HepG2 (cell line): ENCODE measurements around the gene CDA. TPM values are rescaled to one million over a fixed set of nuclear protein-coding genes. Genes with fewer than 3 reads are reported as not detected.

Experiments used
- BHLHE40 ChIP-seq: IDR thresholded peaks from 2 replicates; pipeline ENCODE4 v1.6.1; 2011; ENCODE audit warnings: low read length, improper control_type of control experiment
- CCAR2 ChIP-seq: fragments of 200-400 bp; formaldehyde crosslinking; optimal IDR thresholded peaks from 2 replicates; pipeline ENCODE3; 2018; ENCODE audit warnings: low read depth, mild to moderate bottlenecking, low read length, moderate library complexity
- CCDC6 ChIP-seq: sonication (generic); formaldehyde crosslinking; IDR thresholded peaks from 2 replicates; pipeline ENCODE4 v1.8.1; 2022; ENCODE audit warnings: mild to moderate bottlenecking, missing genetic modification reagents, moderate library complexity
- NFAT5 ChIP-seq: sonication (generic); formaldehyde crosslinking; IDR thresholded peaks from 2 replicates; pipeline ENCODE4 v1.4.0; 2020; ENCODE audit warnings: missing genetic modification reagents
- ONECUT2 ChIP-seq: sonication (generic); formaldehyde crosslinking; IDR thresholded peaks from 2 replicates; pipeline ENCODE4 v1.4.0; 2020; ENCODE audit warnings: missing genetic modification reagents
- ZBTB42 ChIP-seq: sonication (generic); formaldehyde crosslinking; IDR thresholded peaks from 2 replicates; pipeline ENCODE4 v1.5.0; 2020; ENCODE audit warnings: mild to moderate bottlenecking, missing genetic modification reagents
- ZMYM3 ChIP-seq: sonication (generic); formaldehyde crosslinking; IDR thresholded peaks from 2 replicates; pipeline ENCODE4 v1.5.1; 2020; ENCODE audit warnings: mild to moderate bottlenecking, missing genetic modification reagents
- ZNF33A ChIP-seq: sonication (generic); formaldehyde crosslinking; IDR thresholded peaks from 2 replicates; pipeline ENCODE4 v1.5.1; 2020; ENCODE audit warnings: missing genetic modification reagents, mild to moderate bottlenecking, moderate library complexity, borderline replicate concordance
- polyA plus RNA-seq, 8 experiments: library from polyadenylated mRNA; depleted of rRNA in 3 of 8; stranded (reverse) in 7 of 8; unstranded in 1 of 8; fragments of >200 nt; fragmentation: Illumina TruSeq in 4 of 8; extraction: Trizol in 4 of 8; gene quantifications; 2 replicates each; pipeline versions ENCODE4 v1.2.1 to v1.2.3, GENCODE V29; 2011 to 2016; ENCODE audit warnings: low read depth in 4 of 8, missing spikeins in 1 of 8, mixed read lengths in 1 of 8; ENCODE audit not compliant: insufficient read depth in 1 of 8
- total RNA-seq, 5 experiments: library from RNA; depleted of rRNA; stranded (reverse); fragments of >200 nt; fragmentation: Illumina TruSeq; extraction: Trizol; gene quantifications; 2 replicates each; pipeline ENCODE4 v1.2.3, GENCODE V29; 2016; ENCODE audit warnings: low read depth in 1 of 5
- TF ChIP-seq, protein P1 (sequence below): sonication (generic); formaldehyde crosslinking; IDR thresholded peaks from 2 replicates; pipeline ENCODE4 v1.4.0; 2020; ENCODE audit warnings: missing genetic modification reagents
- TF ChIP-seq, protein P2 (sequence below): sonication (generic); formaldehyde crosslinking; IDR thresholded peaks from 2 replicates; pipeline ENCODE4 v1.9.0; 2022; ENCODE audit warnings: low read depth, missing genetic modification reagents

CDA gene
- total and polyA plus RNA-seq, 2 of the 13 experiments (the other 11 are each of a cell fraction or from before 2014, with no cell fraction given): 0.66 to 2.1 TPM

DNA sequence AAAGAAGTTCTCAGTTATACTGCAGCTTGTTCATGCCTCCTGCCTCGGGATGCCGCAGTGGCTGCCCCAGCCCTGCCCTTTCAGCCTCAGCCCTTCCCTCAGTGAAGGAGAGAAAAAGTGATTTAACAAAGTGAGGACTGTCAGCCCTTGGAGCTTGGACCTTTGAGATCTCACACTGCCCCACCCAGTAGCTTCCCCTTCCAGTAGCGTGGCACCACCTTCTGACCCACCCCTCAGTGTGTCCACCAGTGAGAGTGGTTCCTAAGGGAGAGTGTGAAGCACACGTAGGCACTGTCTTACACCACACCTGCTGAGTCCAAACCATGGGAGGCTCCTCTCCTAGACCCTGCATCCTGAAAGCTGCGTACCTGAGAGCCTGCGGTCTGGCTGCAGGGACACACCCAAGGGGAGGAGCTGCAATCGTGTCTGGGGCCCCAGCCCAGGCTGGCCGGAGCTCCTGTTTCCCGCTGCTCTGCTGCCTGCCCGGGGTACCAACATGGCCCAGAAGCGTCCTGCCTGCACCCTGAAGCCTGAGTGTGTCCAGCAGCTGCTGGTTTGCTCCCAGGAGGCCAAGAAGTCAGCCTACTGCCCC is at the start of gene CDA (continued):
- TF ChIP-seq NFAT5 (CRISPR knock-in tag): no peak
- TF ChIP-seq ZNF33A: no peak
- no peak for TF ChIP-seq CCDC6
- TF ChIP-seq ONECUT2: no peak
- no peak for TF ChIP-seq BHLHE40
- TF ChIP-seq ZBTB42: no peak
- peak; percentile 83; the same call in 1 of the 2 replicates for TF ChIP-seq ZMYM3
- TF ChIP-seq CCAR2: no peak
- TF ChIP-seq, protein P1, sequence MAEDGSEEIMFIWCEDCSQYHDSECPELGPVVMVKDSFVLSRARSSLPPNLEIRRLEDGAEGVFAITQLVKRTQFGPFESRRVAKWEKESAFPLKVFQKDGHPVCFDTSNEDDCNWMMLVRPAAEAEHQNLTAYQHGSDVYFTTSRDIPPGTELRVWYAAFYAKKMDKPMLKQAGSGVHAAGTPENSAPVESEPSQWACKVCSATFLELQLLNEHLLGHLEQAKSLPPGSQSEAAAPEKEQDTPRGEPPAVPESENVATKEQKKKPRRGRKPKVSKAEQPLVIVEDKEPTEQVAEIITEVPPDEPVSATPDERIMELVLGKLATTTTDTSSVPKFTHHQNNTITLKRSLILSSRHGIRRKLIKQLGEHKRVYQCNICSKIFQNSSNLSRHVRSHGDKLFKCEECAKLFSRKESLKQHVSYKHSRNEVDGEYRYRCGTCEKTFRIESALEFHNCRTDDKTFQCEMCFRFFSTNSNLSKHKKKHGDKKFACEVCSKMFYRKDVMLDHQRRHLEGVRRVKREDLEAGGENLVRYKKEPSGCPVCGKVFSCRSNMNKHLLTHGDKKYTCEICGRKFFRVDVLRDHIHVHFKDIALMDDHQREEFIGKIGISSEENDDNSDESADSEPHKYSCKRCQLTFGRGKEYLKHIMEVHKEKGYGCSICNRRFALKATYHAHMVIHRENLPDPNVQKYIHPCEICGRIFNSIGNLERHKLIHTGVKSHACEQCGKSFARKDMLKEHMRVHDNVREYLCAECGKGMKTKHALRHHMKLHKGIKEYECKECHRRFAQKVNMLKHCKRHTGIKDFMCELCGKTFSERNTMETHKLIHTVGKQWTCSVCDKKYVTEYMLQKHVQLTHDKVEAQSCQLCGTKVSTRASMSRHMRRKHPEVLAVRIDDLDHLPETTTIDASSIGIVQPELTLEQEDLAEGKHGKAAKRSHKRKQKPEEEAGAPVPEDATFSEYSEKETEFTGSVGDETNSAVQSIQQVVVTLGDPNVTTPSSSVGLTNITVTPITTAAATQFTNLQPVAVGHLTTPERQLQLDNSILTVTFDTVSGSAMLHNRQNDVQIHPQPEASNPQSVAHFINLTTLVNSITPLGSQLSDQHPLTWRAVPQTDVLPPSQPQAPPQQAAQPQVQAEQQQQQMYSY: no peak
- TF ChIP-seq, protein P2, sequence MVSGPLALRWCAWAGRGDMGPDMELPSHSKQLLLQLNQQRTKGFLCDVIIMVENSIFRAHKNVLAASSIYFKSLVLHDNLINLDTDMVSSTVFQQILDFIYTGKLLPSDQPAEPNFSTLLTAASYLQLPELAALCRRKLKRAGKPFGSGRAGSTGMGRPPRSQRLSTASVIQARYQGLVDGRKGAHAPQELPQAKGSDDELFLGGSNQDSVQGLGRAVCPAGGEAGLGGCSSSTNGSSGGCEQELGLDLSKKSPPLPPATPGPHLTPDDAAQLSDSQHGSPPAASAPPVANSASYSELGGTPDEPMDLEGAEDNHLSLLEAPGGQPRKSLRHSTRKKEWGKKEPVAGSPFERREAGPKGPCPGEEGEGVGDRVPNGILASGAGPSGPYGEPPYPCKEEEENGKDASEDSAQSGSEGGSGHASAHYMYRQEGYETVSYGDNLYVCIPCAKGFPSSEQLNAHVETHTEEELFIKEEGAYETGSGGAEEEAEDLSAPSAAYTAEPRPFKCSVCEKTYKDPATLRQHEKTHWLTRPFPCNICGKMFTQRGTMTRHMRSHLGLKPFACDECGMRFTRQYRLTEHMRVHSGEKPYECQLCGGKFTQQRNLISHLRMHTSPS (CRISPR knock-in tag): 0 out of 2 replicates have a peak, but pooled peaks have one; percentile 40
- TF ChIP-seq, all 625 proteins: peak for 13
